ENCODE results near the gene PRRC2A. TPM values are rescaled to one million over a fixed set of nuclear protein-coding genes. Genes with fewer than 3 reads are reported as not detected.

PRRC2A gene
- total RNA-seq, 1 experiment from 2014 or later, result 383 TPM

DNA sequence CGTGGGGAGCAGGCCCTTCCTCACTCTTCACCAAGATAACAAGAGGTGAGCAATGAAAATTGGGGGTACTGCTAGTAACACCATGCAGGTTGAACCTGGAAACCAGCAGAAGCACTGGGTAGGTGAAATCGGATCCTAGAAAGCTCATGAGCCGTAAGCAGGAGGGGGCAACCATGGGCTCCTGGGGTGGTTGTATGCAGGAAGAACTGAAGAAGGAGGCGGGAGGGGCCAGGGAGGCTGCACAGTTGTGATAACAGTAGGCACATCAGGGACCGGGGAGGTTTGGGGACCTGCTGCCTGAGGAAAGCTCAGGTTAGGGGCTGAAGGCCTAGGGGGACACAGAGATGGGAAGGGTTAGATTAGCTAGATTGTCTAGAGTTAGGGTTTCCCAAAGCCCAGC lies 66.0 kb downstream of the PRRC2A start:
- Histone ChIP-seq H2BK120ac (ENCODE audit: low read depth, low read length, poor library complexity, severe bottlenecking) (no peak overlapping the region), H3K4me1 (ENCODE audit: insufficient read depth, low read length) (no peaks in the 10 kb centered on the region), H3K4ac (ENCODE audit: low read depth, low read length) (no peak overlapping the region), H2AFZ (ENCODE audit: low read length) (no peak overlapping the region), H3K23me2 (ENCODE audit: insufficient read length, low read depth, low read length, poor library complexity, severe bottlenecking) (peaks cover 11% of the 10 kb centered on the region), H3K14ac (ENCODE audit: insufficient read depth, low read length) (no peak overlapping the region), H3K18ac (ENCODE audit: insufficient read length, low read depth, low read length) (no peak overlapping the region), H3K9me3 (ENCODE audit: control insufficient read depth, low read depth, low read length) (no peaks in the 10 kb centered on the region), H4K5ac (ENCODE audit: insufficient read length, low read depth, low read length) (no peak overlapping the region), H4K91ac (ENCODE audit: insufficient read length, low read depth, low read length) (no peak overlapping the region), H3K4me2 (ENCODE audit: insufficient read depth, insufficient read length, low read length) (no peak overlapping the region), H2BK20ac (ENCODE audit: low read depth, low read length, poor library complexity, severe bottlenecking) (no peak overlapping the region), H3T11ph (ENCODE audit: low read length) (no peak overlapping the region), H3K23ac (ENCODE audit: insufficient read length, low read depth, low read length) (no peak overlapping the region), H3K27ac (ENCODE audit: insufficient read length, low read depth, low read length) (no peak overlapping the region), H3K56ac (ENCODE audit: insufficient read length, low read depth, low read length) (no peak overlapping the region), H4K20me1 (ENCODE audit: control insufficient read depth, insufficient read depth, insufficient read length) (no peaks in the 10 kb centered on the region), H3K79me2 (ENCODE audit: insufficient read depth, low read length) (no peaks in the 10 kb centered on the region), H3K9ac (ENCODE audit: extremely low read depth, insufficient read length, low read length) (no peak overlapping the region), H2BK15ac (ENCODE audit: low read depth, low read length) (no peak overlapping the region), H2BK5ac (ENCODE audit: insufficient read length, low read length) (no peak overlapping the region), H3K27me3 (ENCODE audit: insufficient read depth, low read length) (no peaks in the 10 kb centered on the region; the same call in 1 of the 2 replicates), H2AK5ac (ENCODE audit: insufficient read length, low read length) (no peak overlapping the region), H3K79me1 (ENCODE audit: insufficient read depth, low read depth, low read length, poor library complexity, severe bottlenecking) (no peaks in the 10 kb centered on the region), H2BK12ac (ENCODE audit: insufficient read length, low read depth, low read length) (no peak overlapping the region), H4K8ac (replicated peaks; ENCODE audit: insufficient read length, low read depth, low read length) (no peak overlapping the region)
- Mint-ChIP-seq H3K4me3 (no peak overlapping the region), H3K27me3 (ENCODE audit: low read depth) (peaks cover 16% of the 10 kb centered on the region), H3K36me3 (ENCODE audit: insufficient read depth in 1 of 3, low read depth in 3 of 3) (peaks cover 14 to 49% (median 32%) of the 10 kb centered on the region in 3 experiments), H3K27ac (no peak overlapping the region; a peak in 1 of 7 replicates), H3K4me1 (peaks cover 15 to 21% of the 10 kb centered on the region in 2 experiments), H3K9me3 (no peaks in the 10 kb centered on the region; a peak in 2 of 5 replicates)
- no CpG with 5 or more reads among the region's 5 CpGs for WGBS (ENCODE audit: extremely low coverage, insufficient read length, low lambda C conversion rate)
- no peak for TF ChIP-seq CTCF (conservative IDR thresholded peaks at IDR 0.05)
- DNase-seq, result no peak

Data from H9 (cell line).